GM23248 (cell line): Measurements from ENCODE around the gene RPP25L. TPM values are rescaled to one million over a fixed set of nuclear protein-coding genes. Genes with fewer than 3 reads are reported as not detected.

Experiments used
- DNase-seq: peaks from one replicate; pipeline ENCODE4 v3.0.0-alpha.2; 2015
- H2AFZ ChIP-seq: fragments of 200-600 bp; sonication (generic); 2 replicates; pipeline ENCODE4 v1.6.1; 2016; ENCODE audit warnings: antibody characterized with exemption
- H3F3A ChIP-seq: fragments of 200-600 bp; sonication (generic); 2 replicates; pipeline ENCODE4 v1.6.1; 2016; ENCODE audit warnings: mild to moderate bottlenecking, antibody characterized with exemption, mixed run types; ENCODE audit not compliant: insufficient read depth
- H3K27ac ChIP-seq: fragments of 200-600 bp; sonication (generic); 2 replicates; pipeline ENCODE4 v1.5.1; 2016; ENCODE audit warnings: mild to moderate bottlenecking
- H3K27me3 ChIP-seq: fragments of 200-600 bp; sonication (generic); replicated peaks from 2 replicates; pipeline ENCODE4 v1.6.1; 2016; ENCODE audit warnings: mild to moderate bottlenecking; ENCODE audit not compliant: insufficient read depth
- H3K36me3 ChIP-seq: fragments of 200-600 bp; sonication (generic); 2 replicates; pipeline ENCODE4 v1.6.1; 2016; ENCODE audit warnings: low read depth, mild to moderate bottlenecking
- H3K4me1 ChIP-seq: fragments of 200-600 bp; sonication (generic); 2 replicates; pipeline ENCODE4 v1.6.1; 2016; ENCODE audit warnings: mild to moderate bottlenecking; ENCODE audit not compliant: insufficient read depth
- H3K4me2 ChIP-seq: fragments of 200-600 bp; sonication (generic); one replicate; pipeline ENCODE4 v1.6.1; 2016; ENCODE audit warnings: mild to moderate bottlenecking; ENCODE audit not compliant: unreplicated experiment
- H3K4me3 ChIP-seq: fragments of 200-600 bp; sonication (generic); 2 replicates; pipeline ENCODE4 v1.5.1; 2016; ENCODE audit warnings: mild to moderate bottlenecking
- H3K79me2 ChIP-seq: fragments of 200-600 bp; sonication (generic); 2 replicates; pipeline ENCODE4 v1.6.1; 2016; ENCODE audit warnings: mild to moderate bottlenecking; ENCODE audit not compliant: insufficient read depth
- H3K9ac ChIP-seq: fragments of 200-600 bp; sonication (generic); 2 replicates; pipeline ENCODE4 v1.6.1; 2016; ENCODE audit warnings: mild to moderate bottlenecking
- H3K9me2 ChIP-seq: fragments of 200-600 bp; sonication (generic); 2 replicates; pipeline ENCODE4 v1.6.1; 2016; ENCODE audit warnings: mixed run types, mild to moderate bottlenecking, moderate library complexity; ENCODE audit not compliant: insufficient read depth
- H3K9me3 ChIP-seq: fragments of 200-600 bp; sonication (generic); one replicate; pipeline ENCODE4 v1.6.1; 2017; ENCODE audit warnings: low read depth
- H4K20me1 ChIP-seq: fragments of 200-600 bp; sonication (generic); 2 replicates; pipeline ENCODE4 v1.6.0; 2016; ENCODE audit not compliant: insufficient read depth
- EZH2 ChIP-seq: fragments of 200-600 bp; sonication (generic); IDR thresholded peaks from 2 replicates; pipeline ENCODE4 v1.6.1; 2018; ENCODE audit warnings: antibody characterized with exemption, mild to moderate bottlenecking; ENCODE audit not compliant: insufficient read depth, poor library complexity, severe bottlenecking
- EZH2phosphoT487 ChIP-seq: fragments of 200-600 bp; sonication (generic); IDR thresholded peaks from 2 replicates; pipeline ENCODE4 v1.6.1; 2018; ENCODE audit warnings: antibody characterized with exemption, moderate library complexity, mild to moderate bottlenecking, low read depth; ENCODE audit not compliant: insufficient read depth
- WGBS, 2 experiments: methylation state at CpG; one replicate each; pipeline ENCODE4 v1.1.6; 2015 to 2017; ENCODE audit warnings: low lambda C conversion rate in 2 of 2, low coverage in 1 of 2; ENCODE audit errors: missing lambda C conversion rate in 2 of 2; 5-methylcytosine and 5-hydroxymethylcytosine counted together
- in situ Hi-C: fragments of 300-500 bp; cut with MboI; formaldehyde crosslinking; loops from 2 replicates; pipeline ENCODE4 v1.15.0; 2020
- polyA plus RNA-seq: library from polyadenylated mRNA; unstranded; fragments of >200 nt; fragmentation: Nextera tagmentation; extraction: Ambion mirVana; gene quantifications from 2 replicates; pipeline ENCODE4 v1.2.1, GENCODE V29; 2016
- total RNA-seq: library from RNA; depleted of rRNA; stranded (reverse); fragments of >200 nt; shearing (Covaris generic); gene quantifications from 2 replicates; pipeline ENCODE4 v1.2.3, GENCODE V29; 2014

The RPP25L gene
- total and polyA plus RNA-seq, 2 experiments from 2014 or later, result 16.9 to 21.0 TPM

DNA sequence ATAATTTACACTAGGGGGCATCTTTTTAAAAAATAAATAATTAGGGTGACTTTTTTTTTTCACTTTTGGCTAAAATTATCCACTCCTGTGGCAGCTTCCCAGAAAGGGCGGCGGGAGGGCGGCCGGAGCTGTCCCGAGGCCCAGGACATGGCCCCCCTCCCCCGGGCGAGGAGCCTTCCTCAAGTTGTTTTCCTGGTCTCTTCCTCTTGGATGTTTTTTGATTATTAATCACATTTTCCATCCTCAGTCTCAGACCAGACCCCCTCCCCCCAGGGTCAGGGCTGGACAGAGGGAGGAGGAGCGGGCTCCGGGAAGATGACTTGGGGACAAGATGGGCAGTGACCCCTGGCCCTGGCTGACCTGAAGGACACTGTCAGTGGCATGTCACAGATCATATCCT, 17.7 kb downstream of the RPP25L start:
- DNase-seq, result no peak
- Histone ChIP-seq H3K4me1 (no peaks in the 10 kb centered on the region), H3K4me3 (no peak overlapping the region), H4K20me1 (no peaks in the 10 kb centered on the region), H3K4me2 (no peak overlapping the region), H3K36me3 (no peaks in the 10 kb centered on the region), H3K9me3 (no peaks in the 10 kb centered on the region), H2AFZ (no peak overlapping the region), H3K27me3 (peaks cover 62% of the 10 kb centered on the region), H3K27ac (no peak overlapping the region), H3K9me2 (no peaks in the 10 kb centered on the region), H3K9ac (no peak overlapping the region), H3F3A (no peaks in the 10 kb centered on the region), H3K79me2 (no peaks in the 10 kb centered on the region)
- TF ChIP-seq EZH2 (no peak), EZH2phosphoT487 (no peak)
- in situ Hi-C loops, result loop anchor here (5.0 to 10.0 kb wide), 2 partner anchors 42 to 189 kb away; no protein-coding TSS in a partner anchor
- 10 to 18% methylated on average over 9 of the region's 9 CpGs for WGBS, 2 experiments

DNA sequence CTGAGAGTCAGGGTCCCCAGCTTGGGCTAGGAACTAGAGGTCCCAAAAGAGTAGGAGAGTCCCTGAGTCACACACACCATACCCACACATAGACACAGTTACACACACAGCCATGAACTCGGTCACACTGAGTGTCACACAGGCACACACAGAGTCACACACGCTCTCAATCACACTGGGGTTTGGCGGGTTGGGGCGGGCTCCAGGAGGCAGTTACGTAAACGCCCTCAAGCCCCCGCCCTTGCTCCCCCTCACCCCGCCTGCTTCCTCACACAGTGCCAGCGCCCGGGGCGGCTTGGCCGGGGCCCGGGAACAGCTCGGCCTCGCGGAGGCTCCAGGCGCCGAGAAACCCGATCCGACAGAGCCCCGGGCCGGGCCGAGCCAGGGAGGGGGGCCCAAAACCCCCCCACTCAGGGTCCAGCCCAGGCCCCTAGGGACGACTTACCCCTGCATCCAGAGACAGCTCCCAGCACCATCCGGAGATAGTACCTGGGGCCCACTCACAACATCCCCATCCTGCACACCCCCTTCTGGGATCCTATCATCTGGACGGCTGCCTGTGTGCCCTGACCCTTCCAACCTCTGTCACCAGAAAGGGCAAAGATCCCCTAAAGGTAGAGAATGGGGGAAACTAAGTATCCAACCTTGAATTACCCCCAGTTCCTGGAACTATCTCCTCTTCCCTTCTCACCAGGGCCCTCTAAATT, 18.8 kb downstream of the RPP25L start:
- in situ Hi-C loops, result loop anchor here (5.0 to 10.0 kb wide), 2 partner anchors 41 to 188 kb away; no protein-coding TSS in a partner anchor
- no peaks in the 10 kb centered on the region for H3K79me2 ChIP-seq
- H3K9me2 ChIP-seq, result no peaks in the 10 kb centered on the region
- 3 to 4% methylated on average over 22 to 25 of the region's 26 CpGs for WGBS, 2 experiments
- H3K36me3 ChIP-seq, result no peaks in the 10 kb centered on the region
- TF ChIP-seq EZH2phosphoT487 (no peak), EZH2 (peak; percentile 9)
- peaks cover 73% of the 10 kb centered on the region for H3K27me3 ChIP-seq
- no peak overlapping the region for H2AFZ ChIP-seq
- H3K4me1 ChIP-seq, result no peaks in the 10 kb centered on the region
- H3K9me3 ChIP-seq, result no peaks in the 10 kb centered on the region
- H3K27ac ChIP-seq, result no peak overlapping the region
- no peak overlapping the region for H3K9ac ChIP-seq
- H3K4me3 ChIP-seq, result no peak overlapping the region
- peak; percentile 35 for DNase-seq
- H3F3A ChIP-seq, result no peaks in the 10 kb centered on the region
- H3K4me2 ChIP-seq, result no peak overlapping the region
- no peaks in the 10 kb centered on the region for H4K20me1 ChIP-seq

DNA sequence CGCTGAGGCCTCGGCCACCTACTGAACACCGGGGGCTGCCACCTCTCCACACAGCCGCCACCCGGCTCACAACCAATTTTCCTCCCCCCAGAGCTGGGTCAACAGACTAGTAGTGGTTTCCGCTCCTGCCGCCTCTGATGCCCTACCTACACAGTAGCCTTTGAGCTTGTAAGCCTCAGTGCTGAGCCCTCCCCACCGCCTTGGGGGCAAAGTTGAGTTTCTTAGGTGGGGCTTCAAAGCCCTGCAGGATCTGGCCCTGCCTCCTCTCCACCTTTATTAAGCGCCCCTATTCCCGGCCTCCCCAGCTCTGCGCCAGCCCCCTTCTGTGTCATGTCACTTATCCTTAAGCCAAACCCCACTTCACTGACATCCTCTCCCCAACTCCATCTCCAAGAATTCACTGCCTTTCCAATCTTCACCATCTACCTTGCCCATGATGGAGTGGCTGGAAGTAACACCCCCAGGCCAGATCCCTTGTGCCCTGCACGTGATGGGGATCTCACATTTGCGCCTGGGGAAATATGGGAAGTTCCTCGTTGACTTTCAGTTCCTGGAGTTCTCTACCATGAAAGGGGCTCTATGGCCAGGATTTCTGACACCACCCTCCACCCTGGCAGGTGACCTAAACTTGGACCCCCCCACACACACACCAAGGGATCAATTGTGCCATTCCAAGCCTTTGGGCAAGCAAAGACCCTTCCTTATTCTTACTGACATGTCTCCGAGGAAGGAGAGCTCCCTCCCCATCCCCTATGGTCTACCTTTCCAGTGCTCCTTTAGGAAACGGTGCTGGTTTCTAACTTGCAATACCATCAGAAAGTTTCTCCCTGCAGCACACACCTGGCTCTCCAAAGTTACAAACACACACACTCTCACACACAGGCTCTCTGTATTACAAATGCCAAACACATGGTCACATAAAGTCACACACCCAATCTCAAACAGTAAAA, 19.7 kb downstream of the RPP25L start:
- DNase-seq, result no peak
- no peaks in the 10 kb centered on the region for H3K79me2 ChIP-seq
- WGBS, 2 experiments, result 40% methylated on average over 16 of the region's 16 CpGs
- H3K27ac ChIP-seq, result no peak overlapping the region
- no peaks in the 10 kb centered on the region for H3K36me3 ChIP-seq
- peaks cover 73% of the 10 kb centered on the region for H3K27me3 ChIP-seq
- no peaks in the 10 kb centered on the region for H3K9me3 ChIP-seq
- in situ Hi-C loops, result loop anchor here (5.0 to 10.0 kb wide), 2 partner anchors 40 to 187 kb away; no protein-coding TSS in a partner anchor
- H3K9ac ChIP-seq, result no peak overlapping the region
- no peaks in the 10 kb centered on the region for H4K20me1 ChIP-seq
- no peak overlapping the region for H3K4me2 ChIP-seq
- no peaks in the 10 kb centered on the region for H3K4me1 ChIP-seq
- no peak overlapping the region for H3K4me3 ChIP-seq
- no peaks in the 10 kb centered on the region for H3F3A ChIP-seq
- H3K9me2 ChIP-seq, result no peaks in the 10 kb centered on the region
- TF ChIP-seq EZH2, result peak; percentile 9
- no peak for TF ChIP-seq EZH2phosphoT487
- H2AFZ ChIP-seq, result no peak overlapping the region

DNA sequence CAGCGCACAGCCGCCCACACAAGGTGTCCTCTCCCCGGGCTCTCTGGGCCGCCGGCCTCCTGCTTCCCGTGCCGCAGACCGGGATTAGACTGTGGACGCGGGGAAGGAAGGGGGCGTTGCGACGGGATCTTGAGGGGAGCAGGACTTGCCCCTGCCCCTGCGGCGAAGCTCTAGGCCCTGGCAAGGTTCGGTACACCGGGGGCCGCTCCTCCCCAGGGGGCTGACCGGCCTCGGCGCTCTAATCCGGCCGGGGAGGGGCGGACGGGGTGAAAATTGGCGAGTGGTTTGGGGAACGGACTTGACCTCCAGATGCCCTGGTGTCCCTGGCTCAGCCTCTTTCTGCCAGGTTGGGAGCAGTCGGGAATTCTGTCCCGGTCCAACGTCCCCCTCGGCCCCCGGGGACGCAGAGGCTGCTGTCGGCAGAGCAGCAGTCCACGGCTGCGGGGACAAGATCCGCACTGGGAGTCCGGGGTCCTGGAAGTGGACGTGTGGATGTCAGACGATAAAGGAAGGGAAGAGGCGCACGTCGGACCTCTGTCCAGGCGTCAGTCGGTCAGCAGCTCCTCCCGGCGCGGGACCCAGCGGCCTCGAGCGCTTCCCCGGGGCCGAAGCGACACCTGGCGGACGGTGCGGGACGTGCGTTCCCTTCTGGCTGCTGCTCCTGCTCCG, 20.5 kb downstream of the RPP25L start:
- no peak overlapping the region for H3K4me2 ChIP-seq
- WGBS, 2 experiments, result 19 to 23% methylated on average over 45 to 56 of the region's 60 CpGs

More for the DNA sequence above, 20.5 kb downstream of the RPP25L start:
- Histone ChIP-seq H4K20me1 (no peaks in the 10 kb centered on the region), H3F3A (no peaks in the 10 kb centered on the region), H3K79me2 (no peaks in the 10 kb centered on the region), H3K27me3 (peaks cover 76% of the 10 kb centered on the region), H3K36me3 (no peaks in the 10 kb centered on the region), H3K4me3 (no peak overlapping the region), H3K9me3 (no peaks in the 10 kb centered on the region), H3K9ac (no peak overlapping the region), H3K4me1 (no peaks in the 10 kb centered on the region), H3K9me2 (no peaks in the 10 kb centered on the region), H3K27ac (no peak overlapping the region), H2AFZ (0 out of 2 replicates have a peak overlapping the region, but pooled peaks have one; percentile 24)
- no peak for TF ChIP-seq EZH2
- no peak for TF ChIP-seq EZH2phosphoT487
- DNase-seq, result peak; percentile 87
- in situ Hi-C loops, result loop anchor here (5.0 to 10.0 kb wide), 2 partner anchors 39 to 187 kb away; no protein-coding TSS in a partner anchor
